ENCODE results near the gene C14orf119. TPM values are rescaled to one million over a fixed set of nuclear protein-coding genes. Genes with fewer than 3 reads are reported as not detected.

Gene C14orf119
- total RNA-seq, 1 experiment from 2014 or later = 39.6 TPM

DNA sequence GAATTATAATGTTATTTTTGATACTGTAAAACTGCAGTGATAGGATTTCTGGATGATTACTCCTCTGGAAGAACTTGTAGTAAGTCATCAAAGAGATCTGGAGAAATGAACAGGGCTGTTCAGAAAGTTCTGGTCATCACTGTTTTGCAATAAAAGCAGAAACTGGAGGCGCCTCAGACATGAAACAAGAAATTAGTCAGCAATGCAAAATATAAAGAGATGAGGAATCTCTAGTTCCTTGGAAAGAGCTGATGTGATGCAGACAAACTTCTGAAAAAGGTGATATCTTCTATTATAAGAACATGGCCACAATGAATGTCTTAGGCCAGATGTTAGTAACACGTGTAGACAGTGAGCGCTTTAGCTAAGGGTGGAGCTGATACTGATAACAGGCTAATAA lies 9.8 kb upstream of the C14orf119 start:
- no peaks in the 10 kb centered on the region for H3K9me3 ChIP-seq (ENCODE audit: control insufficient read depth, insufficient read depth, low read depth, low read length)
- H3K27ac ChIP-seq (ENCODE audit: low read length) = no peak overlapping the region
- ChIA-PET POLR2A (interaction anchor here (0.6 kb wide), 1 partner anchor 230 kb away, joined by 5 read pairs; no protein-coding TSS in a partner anchor), CTCF (no interaction called here)
- TF ChIP-seq TCF7L2 (IDR thresholded peaks at IDR 0.05; ENCODE audit: low read depth, low read length) = no peak
- TF ChIP-seq, protein P1, sequence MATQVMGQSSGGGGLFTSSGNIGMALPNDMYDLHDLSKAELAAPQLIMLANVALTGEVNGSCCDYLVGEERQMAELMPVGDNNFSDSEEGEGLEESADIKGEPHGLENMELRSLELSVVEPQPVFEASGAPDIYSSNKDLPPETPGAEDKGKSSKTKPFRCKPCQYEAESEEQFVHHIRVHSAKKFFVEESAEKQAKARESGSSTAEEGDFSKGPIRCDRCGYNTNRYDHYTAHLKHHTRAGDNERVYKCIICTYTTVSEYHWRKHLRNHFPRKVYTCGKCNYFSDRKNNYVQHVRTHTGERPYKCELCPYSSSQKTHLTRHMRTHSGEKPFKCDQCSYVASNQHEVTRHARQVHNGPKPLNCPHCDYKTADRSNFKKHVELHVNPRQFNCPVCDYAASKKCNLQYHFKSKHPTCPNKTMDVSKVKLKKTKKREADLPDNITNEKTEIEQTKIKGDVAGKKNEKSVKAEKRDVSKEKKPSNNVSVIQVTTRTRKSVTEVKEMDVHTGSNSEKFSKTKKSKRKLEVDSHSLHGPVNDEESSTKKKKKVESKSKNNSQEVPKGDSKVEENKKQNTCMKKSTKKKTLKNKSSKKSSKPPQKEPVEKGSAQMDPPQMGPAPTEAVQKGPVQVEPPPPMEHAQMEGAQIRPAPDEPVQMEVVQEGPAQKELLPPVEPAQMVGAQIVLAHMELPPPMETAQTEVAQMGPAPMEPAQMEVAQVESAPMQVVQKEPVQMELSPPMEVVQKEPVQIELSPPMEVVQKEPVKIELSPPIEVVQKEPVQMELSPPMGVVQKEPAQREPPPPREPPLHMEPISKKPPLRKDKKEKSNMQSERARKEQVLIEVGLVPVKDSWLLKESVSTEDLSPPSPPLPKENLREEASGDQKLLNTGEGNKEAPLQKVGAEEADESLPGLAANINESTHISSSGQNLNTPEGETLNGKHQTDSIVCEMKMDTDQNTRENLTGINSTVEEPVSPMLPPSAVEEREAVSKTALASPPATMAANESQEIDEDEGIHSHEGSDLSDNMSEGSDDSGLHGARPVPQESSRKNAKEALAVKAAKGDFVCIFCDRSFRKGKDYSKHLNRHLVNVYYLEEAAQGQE (IDR thresholded peaks at IDR 0.05; ENCODE audit: insufficient read depth in 1 of 2, low read depth in 2 of 2, low read length in 1 of 2) = no peak
- TF ChIP-seq SIN3A (IDR thresholded peaks at IDR 0.05; ENCODE audit: borderline replicate concordance, insufficient read depth, low read depth, low read length) = no peak
- TF ChIP-seq, protein P2, sequence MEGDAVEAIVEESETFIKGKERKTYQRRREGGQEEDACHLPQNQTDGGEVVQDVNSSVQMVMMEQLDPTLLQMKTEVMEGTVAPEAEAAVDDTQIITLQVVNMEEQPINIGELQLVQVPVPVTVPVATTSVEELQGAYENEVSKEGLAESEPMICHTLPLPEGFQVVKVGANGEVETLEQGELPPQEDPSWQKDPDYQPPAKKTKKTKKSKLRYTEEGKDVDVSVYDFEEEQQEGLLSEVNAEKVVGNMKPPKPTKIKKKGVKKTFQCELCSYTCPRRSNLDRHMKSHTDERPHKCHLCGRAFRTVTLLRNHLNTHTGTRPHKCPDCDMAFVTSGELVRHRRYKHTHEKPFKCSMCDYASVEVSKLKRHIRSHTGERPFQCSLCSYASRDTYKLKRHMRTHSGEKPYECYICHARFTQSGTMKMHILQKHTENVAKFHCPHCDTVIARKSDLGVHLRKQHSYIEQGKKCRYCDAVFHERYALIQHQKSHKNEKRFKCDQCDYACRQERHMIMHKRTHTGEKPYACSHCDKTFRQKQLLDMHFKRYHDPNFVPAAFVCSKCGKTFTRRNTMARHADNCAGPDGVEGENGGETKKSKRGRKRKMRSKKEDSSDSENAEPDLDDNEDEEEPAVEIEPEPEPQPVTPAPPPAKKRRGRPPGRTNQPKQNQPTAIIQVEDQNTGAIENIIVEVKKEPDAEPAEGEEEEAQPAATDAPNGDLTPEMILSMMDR (IDR thresholded peaks at IDR 0.05) = no peak
- no peak for TF ChIP-seq POLR2AphosphoS5 (IDR thresholded peaks at IDR 0.05; ENCODE audit: low read depth, low read length)
- H3K4me1 ChIP-seq (ENCODE audit: control insufficient read depth, insufficient read depth, low read length) = no peaks in the 10 kb centered on the region
- no peaks in the 10 kb centered on the region for H3K27me3 ChIP-seq (ENCODE audit: control insufficient read depth, insufficient read depth, low read length)
- H3K36me3 ChIP-seq (ENCODE audit: control insufficient read depth, insufficient read depth, low read length) = peaks cover 49% of the 10 kb centered on the region
- no peak overlapping the region for H3K4me3 ChIP-seq (ENCODE audit: low read depth in 2 of 2, low read length in 2 of 2)
- intact Hi-C loops (cut with micrococcal nuclease; ENCODE audit: unreplicated experiment) (no loop called here), in situ Hi-C loops (cut with HindIII; ENCODE audit: low pct_unique_long_range_greater_than_20kb, low sequenced_read_pairs) (no loop called here)
- DNase-seq (ENCODE audit: low read depth, low spot score) (no peak), ATAC-seq (no peak)
- BruUV-seq (replicated peaks) = no TSS peak

DNA sequence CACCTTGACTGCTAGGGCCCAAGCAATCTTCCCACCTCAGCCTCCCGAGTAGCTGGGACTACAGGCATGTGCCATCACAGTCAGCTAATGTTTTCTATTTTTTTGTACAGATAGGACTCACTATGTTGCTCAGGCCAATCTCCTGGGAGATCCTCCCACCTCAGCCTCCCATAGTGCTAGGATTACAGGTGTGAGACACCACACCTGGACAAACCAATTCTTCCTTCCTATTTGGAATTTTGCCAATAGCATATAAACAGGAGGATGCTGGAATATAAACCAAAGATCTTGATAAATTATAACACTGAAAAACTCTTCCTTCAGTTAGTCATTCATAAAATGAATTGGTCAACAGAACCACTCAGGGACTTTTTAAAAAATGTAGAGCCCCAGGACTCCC lies 8.7 kb upstream of the C14orf119 start:
- ChIA-PET CTCF (no interaction called here), POLR2A (no interaction called here)
- Histone ChIP-seq H3K4me3 (ENCODE audit: low read depth in 2 of 2, low read length in 2 of 2) (no peak overlapping the region), H3K4me1 (ENCODE audit: control insufficient read depth, insufficient read depth, low read length) (no peaks in the 10 kb centered on the region), H3K36me3 (ENCODE audit: control insufficient read depth, insufficient read depth, low read length) (peaks cover 41% of the 10 kb centered on the region), H3K27ac (ENCODE audit: low read length) (no peak overlapping the region), H3K27me3 (ENCODE audit: control insufficient read depth, insufficient read depth, low read length) (no peaks in the 10 kb centered on the region), H3K9me3 (ENCODE audit: control insufficient read depth, insufficient read depth, low read depth, low read length) (no peaks in the 10 kb centered on the region)
- no peak for DNase-seq (ENCODE audit: low read depth, low spot score)
- TF ChIP-seq TCF7L2 (IDR thresholded peaks at IDR 0.05; ENCODE audit: low read depth, low read length) = no peak
- no peak for TF ChIP-seq POLR2AphosphoS5 (IDR thresholded peaks at IDR 0.05; ENCODE audit: low read depth, low read length)
- TF ChIP-seq, protein P2 (IDR thresholded peaks at IDR 0.05) = no peak
- TF ChIP-seq, protein P1 (IDR thresholded peaks at IDR 0.05; ENCODE audit: insufficient read depth in 1 of 2, low read depth in 2 of 2, low read length in 1 of 2) = no peak
- TF ChIP-seq SIN3A (IDR thresholded peaks at IDR 0.05; ENCODE audit: borderline replicate concordance, insufficient read depth, low read depth, low read length) = no peak
- in situ Hi-C loops (cut with HindIII; ENCODE audit: low pct_unique_long_range_greater_than_20kb, low sequenced_read_pairs) = no loop called here
- intact Hi-C loops (cut with micrococcal nuclease; ENCODE audit: unreplicated experiment) = no loop called here
- no peak for ATAC-seq
- BruUV-seq (replicated peaks) = no TSS peak

Measured in Panc1 (cell line).